Fibroblast of the conjunctiva (primary cell): ENCODE data around the gene RASA3.

Experiments
- DNase-seq: peaks from one replicate; pipeline ENCODE4 v3.0.0-alpha.2; 2010; ENCODE audit warnings: low read depth

RASA3 gene

DNA sequence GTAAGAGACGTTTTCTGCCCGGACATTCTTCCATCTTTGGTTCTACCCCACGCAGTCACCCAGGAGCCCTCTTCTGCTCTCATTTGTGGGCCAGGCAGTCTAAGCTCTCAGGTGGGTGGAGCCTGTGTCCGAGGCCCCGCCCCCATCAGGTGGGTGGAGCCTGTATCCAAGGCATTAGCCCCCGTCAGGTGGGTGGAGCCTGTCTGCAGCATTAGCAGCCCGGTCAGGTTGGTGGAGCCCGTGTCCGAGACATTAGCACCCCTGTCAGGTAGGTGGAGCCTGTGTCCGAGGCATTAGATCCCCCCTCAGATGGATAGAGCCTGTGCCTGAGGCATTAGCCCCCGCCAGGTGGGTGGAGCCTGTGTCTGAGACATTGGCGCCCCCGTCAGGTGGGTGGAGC is 113.1 kb downstream of the RASA3 start:
- DNase-seq: no peak

DNA sequence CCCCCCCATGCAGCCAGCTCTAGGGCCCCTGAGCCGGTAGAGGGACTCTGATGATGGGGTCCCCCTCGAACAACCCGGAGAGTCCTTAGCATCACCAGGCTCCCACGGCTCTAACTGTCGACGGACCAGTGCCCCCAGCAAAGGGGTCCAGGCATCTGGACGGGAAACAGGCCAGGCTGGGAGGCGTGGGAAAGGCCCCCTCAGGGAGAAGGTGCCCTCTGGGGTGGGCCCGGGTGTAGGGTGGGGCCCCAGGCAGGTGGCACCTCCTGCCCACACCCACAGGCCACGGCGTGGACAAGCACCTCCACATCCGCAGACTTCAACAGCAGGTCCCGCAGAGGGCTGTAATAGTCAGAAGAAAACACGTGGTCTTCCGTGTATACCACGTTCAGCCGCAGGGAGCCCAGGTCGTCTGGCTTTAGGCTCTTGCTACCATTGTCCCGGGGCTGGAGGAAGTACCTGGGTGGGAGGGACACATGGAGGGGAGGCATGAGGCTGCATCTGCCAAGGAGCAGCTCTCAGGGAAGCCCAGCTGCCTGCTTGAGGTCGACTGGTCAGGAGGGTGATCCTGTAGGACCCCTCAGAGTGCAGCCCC is 113.9 kb downstream of the RASA3 start:
- no peak for DNase-seq

DNA sequence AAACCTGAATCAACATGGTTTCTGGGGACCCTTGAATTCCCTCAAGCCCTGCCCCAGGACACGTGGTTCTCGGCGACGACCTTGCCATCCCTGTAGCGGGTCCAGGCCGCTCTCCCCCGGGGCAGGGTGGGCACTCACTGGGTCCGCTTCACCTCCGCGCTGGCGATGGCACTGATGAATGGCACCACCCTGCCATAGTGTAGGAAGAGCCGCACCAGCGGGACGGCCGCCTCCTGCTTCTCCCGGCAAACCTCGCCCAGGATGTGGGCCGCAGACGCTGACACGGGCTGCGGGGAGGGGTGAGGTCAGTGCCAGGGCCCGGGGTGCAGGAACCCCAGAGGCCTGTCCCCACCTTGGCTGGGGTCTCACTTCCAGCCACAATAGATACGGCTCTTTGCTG is 114.5 kb downstream of the RASA3 start:
- no peak for DNase-seq

DNA sequence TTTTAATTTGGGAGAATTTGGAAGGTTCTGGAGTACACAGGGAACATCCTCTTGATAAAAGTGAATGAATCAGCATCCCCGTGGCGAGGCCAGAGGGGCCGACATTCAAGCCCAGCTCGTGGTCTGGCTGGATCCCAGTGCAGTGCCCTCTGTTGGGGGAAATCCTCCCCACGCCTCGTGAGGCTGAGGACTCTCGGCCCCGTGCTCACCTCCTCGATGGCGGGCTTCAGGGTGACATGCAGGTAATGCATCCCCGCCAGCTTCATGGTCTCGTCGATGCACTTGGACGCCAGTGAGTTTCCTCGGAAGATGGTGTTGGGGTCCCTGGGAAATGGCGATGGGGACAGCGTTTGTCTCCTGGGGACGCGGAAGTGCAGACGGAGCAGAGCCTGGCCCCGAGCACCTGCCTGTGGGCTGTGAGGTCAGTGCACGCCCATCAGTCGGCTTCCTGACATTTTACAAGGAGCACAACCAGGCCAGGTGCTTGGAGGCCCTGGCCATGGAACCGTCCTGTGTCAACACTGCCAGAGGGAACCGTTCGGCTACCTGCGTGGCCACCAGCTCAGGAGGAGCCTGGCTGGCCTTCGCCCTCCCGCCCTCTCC is 115.3 kb downstream of the RASA3 start:
- DNase-seq: no peak

DNA sequence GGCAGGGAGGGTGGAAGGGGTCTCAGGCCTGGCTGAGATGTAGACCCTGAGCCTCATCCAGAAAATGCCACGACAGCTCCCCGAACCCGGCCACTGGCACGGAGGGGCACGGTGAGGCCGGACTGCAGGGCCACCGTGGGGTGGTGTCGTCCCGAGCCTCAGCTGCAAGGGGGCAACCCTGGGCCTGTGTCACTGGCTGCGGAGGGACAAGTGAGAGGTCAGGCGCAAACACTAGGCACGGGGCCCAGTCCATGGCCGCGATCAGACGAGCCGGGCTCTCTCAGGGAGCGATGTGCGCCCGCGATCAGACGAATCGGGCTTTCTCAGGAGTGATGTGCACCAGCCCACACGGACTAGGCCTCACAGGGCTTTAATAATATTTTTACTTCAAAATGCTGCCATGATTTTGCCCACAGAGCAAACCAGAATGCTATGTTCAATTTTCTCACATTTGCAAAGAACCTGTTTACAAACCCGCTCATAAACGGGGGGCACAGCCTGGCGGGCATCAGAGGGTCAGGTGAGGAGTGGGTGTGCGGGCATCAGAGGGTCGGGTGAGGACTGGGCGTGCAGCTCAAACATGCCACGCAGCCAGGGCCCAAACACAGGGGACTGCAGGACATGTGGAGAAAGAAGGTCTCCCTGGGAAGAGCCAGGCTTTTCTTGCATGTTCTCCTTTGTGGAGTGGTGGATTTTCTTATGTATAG is 115.9 kb downstream of the RASA3 start:
- DNase-seq: no peak

DNA sequence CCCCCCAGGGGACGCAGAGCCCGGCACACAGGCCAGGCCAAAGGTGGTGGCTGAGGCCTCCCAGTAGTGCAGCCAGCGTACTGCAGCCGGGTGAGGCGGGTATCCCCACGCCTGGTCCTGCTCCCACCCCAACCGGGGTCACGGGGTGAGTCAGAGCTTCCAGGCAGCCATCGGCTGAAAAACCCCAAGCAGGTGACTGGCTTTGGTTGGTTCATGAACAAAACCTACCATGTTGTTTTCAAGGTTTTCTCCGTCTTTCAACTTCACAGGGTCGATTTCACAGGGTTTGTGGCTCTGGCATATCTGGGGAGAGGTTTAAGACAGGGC is 116.5 kb downstream of the RASA3 start:
- DNase-seq: no peak

DNA sequence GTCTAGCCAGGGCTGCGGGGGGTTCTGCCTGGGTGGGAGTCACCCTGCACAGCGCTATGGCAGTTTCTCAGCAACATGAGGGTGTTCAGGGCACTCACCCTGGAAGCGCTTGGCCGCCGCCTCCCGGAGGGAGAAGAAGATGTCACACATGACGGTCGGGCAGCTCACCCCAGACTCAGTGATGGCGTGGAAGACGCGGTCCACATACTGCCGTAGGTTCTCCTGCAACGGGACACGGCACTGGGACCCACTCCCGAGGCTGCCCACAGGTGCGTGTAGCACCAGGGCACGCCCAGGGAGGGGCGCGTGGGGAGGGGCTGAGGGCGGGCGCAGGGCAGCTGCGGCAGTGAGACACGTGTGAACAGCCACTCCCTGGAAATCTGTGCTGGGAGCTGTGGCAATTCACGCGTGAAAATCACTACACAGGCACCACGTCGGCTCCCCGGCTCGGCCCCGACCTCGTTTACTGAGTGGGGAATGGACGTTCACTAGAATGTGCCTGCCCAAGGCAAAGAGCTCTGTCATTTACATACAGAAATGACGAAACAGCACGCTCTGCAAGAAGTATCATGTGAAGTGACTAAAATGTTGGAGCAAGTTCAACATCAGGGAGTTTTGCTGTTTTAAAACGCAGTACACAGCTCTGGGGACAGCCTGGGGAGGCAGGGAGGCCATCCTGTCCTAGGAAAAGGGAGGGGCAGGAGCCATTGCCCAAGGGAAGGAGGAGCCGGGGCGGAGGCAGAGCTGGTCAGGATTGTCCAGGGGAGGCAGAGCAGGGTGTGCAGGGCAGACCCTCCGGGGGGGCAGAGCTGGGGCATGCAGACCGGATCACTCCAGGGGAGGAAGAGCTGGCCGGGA is 117.1 kb downstream of the RASA3 start:
- no peak for DNase-seq

DNA sequence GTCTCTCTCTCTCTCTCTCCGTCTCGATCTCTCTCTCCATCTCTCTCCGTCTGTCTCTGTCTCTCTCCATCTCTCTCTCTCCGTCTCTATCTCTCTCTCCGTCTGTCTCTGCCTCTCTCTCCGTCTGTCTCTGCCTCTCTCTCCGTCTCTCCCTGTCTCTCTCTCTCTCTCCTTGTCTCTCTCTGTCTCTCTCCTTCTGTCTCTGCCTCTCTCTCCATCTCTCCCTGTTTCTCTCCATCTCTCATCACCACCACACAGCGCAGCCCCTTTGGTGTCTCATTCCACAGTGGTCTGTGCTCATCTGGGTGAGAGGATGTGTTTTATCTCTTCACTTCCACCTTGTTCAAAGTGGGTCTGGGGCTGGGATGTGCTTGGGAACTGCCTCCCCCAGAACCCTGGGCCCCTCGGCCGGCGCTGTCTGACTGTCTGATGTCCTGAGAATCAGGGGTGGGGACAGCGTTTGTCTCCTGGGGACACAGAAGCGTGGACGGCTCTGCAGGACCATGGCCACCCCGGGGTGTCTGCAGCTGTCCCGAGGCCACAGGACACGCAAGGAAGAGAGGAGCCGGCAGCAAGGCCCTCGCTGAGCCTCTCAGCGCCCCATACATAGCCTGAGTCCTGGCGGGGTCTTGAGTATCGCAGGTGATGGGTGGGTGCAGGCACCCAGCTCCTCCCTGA is 118.3 kb downstream of the RASA3 start:
- no peak for DNase-seq

DNA sequence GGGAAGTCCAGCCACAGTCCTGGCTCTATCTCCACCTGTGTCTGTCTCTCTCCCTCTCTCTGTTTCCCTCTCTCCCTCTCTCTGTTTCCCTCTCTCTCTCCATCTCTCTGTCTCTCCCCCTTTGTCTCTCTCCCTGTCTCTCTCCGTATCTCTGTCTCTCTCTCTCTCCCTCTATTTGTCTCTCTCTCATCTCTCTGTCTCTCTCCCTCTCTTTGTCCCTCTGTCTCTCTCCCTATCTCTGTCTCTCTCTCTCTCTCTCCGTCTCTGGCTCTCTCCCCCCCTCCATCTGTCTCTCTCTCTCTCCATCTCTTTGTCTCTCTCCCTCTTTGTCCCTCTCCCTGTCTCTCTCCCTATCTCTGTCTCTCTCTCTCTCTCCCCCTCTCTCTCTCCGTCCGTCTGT is 119.1 kb downstream of the RASA3 start:
- no peak for DNase-seq

DNA sequence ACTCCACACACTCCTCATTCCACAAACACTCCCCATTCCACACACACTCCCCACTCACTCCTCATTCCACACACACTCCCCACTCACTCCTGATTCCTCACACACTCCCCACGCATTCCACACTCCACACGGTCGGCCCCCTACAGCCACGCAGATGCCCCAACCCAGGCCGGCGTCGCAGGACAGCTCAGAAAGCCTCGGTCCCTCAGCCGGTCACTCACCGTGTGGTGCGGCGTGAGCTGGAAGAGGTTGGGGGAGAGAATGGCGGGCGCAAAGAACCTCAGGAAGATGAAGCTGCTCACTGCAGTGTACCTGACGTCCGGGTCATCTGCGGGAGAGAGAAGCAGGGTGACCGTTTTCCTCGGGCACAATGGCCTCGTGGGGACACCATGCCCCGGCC is 119.5 kb downstream of the RASA3 start:
- no peak for DNase-seq

DNA sequence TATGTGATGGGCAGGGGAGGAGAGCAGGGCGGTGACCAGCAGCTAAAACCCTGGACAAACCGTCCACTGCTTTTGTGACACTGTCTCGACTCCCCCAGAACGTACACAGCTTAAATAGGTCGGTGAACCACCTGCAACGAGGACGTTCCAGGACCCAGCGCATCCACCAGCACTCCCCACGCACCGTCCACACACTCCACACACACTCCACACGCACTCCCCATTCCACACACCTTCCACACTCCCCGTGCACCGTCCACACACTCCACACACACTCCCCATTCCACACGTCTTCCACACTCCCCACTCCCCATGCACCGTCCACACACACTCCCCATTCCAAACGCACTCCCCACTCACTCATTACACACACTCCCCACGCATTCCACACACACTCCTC is 120.3 kb downstream of the RASA3 start:
- no peak for DNase-seq

DNA sequence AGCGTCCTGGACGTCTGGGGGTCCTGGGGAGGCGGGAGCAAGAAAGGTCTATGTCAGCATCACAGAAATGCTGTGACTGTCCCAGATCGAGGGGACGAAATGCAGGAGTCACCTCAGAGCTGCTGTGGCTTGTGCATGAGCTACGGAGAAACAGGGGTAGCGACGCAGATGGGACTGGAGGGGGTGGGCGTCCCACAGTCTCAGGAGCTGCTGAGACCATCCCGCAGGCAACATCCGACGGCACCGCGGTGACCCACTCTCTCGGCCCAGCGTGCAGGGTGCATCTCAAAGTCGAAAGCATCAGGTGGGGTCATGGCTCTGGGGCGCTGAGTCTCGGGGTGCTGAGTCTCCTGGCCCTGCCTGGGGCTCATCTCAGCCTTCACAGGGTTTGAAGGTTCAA is 121.2 kb downstream of the RASA3 start:
- DNase-seq: no peak

DNA sequence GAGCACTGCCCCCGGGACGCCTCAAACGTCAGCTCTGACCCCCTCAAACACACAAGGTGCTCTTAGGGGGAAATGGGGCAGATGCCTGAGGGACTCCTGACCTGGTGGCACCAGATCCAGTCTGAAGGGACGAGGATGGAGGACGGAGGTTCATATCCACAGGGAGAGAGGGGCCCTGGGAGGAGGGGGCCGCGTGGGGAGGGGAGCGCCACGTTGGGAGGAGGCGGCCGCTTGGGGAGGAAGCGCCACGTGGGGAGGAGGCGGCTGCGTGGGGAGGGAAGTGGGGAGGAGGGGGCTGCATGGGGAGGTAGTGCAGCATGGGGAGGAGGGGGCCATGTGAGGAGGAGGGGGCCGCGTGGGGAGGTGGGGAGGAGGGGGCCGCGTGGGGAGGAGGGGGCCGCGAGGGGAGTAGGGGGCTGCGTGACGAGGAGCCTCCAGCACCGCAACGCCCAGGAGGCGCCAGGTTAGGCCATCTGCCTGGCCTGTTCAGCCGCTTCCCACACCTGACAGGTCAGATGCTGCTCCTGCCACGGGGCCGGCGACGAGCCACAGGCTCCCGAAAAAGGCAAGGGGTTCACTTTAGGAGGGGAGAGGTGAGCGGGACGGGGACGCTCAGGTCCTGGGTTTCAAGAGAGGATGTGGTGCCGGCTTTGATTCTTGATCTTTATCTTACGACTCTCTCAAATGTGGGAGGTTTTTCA is 121.9 kb downstream of the RASA3 start:
- no peak for DNase-seq

DNA sequence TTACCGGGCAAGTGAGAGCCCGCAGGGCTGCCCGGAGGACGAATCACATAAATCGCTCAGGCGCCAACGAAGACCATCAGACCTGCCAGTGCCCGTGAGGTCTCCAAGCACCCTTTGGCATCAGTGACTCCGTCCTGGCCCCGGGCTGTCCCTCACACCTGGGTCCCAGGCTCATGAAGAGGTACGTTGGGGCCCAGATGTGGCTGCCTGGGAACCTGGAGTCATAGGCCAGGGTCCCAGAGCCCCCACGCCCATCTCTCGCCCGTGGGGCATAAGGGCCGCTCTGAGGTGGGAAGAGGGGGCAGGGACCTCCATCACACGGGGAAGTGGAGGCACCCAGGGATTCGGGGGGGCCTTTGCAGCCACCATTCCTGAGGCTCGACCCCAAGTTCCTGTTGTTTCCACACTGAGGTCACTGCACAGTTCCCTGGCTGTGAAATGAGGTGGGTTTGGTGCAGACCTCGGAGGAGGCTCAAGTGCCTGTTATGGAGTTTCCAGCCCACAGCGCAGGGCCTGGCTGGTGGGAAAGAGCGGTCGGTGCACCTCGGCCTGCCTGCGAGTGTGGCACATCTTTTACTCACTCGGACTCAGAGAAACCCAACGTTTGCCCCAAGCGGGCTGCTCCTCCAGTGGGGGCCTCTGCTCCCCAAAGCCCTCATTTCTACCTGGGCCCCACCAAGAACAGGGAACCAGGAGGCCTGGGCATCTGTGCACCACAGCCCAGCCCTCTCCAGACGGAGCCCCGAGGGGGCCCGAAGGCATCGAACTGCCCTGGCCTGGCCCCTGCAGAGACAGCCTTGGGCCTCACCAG is 122.6 kb downstream of the RASA3 start:
- DNase-seq: no peak

DNA sequence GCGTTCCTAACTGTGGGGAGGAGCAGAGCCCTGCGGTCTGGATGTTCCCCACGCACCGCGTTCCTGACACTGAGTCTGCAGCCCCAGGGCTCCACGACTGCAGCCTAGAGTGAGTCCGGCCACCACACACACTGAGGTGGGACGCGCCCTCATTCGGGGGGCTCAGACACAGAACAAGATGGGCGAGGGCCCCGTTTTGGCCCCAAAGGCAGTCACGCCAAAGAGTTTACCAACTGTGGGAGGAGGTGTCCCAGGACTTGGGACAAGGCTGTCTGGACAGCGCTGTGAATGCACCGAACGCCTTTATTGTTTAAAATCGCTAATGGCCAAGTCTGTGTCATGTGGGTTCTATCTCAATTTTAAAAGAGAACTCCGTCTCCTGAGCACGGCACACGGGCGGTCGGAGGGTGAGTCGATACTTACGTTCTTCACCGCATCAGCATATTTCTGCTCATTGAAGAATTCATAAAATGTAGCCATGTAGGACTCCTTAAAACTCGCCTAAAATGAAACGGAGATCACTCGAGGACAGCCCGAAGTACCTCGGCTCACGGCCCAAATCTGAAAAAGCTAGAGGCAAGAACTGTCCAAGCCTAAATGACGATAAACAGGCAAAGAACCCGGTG is 123.3 kb downstream of the RASA3 start:
- DNase-seq: no peak

DNA sequence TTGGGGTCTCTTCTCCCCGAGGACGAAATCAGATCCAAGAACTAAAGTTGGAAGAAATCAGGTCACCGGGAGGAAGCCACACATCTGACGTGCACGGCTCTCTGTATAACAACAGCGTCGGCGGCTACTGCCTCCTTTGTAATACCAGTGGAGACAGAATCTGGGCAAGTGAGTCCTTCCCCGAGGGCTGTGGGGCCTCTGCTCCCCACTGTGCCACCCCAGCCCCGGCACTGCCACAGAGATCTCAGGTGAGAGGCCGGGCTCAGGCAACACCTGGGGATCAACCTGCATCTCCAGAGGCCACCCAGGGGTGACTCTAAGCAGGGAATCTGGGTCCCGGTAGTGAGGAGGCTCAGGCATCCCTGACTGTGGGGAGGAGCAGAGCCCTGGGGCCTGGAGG is 124.9 kb downstream of the RASA3 start:
- DNase-seq: no peak

DNA sequence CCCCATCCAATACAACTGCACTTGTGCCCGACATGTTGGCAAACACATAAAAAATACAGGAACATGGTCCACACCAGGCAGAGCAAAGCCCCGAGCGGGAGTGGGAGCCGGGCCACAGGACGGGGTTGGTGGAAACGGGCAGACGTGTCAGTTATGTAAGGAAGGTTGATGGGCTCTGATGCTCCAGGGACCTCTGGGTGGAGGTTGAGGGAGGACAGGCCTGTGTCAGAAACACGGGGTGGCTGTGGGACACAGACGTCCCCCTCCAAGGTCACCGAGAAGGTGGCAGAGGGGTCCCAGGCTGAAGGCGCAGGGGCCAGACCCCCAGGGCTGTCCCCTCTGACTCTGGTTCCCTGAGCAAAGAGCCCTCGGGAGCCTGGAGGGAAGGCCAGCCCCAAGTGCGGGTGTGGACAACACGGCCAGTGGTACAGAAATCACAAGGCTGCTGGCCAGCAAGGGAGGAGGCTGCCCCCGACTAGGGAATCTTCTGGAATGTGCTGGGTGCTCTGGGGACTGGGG is 127.2 kb downstream of the RASA3 start:
- no peak for DNase-seq

DNA sequence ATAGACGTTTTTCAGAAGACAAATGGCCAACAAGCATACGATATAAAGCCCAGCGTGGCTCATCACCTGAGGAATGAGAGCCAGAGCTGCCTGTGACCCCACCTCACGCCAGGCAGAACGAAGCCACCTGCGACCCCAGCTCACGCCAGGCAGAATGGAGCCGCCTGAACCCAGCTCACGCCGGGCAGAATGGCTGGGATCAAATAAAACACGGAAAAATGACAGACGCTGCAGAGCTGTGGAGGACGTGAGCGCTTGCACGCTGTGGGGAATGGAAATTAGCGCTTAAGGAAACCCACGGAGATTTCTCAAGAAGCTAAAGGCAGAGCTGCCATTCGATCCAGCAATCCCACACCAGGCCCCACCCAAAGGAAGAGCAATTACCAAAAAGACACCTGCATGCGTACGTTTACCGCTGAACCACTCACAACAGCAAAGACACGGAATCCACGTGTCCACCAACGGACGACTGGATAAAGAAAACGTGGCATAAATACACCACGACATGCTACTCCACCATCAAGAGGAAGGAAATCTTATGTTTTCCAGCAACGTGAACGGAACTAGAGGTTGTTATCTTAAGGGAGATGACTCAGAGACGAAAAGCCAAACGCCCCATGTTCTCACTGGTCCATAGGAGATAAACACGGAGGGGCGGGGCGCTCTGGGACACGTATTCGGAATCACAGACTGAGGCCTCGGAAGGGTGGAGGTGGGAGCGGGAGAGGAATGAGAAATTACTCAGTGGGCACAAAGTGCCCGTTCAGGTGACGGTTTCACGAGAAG is 127.8 kb downstream of the RASA3 start:
- no peak for DNase-seq

DNA sequence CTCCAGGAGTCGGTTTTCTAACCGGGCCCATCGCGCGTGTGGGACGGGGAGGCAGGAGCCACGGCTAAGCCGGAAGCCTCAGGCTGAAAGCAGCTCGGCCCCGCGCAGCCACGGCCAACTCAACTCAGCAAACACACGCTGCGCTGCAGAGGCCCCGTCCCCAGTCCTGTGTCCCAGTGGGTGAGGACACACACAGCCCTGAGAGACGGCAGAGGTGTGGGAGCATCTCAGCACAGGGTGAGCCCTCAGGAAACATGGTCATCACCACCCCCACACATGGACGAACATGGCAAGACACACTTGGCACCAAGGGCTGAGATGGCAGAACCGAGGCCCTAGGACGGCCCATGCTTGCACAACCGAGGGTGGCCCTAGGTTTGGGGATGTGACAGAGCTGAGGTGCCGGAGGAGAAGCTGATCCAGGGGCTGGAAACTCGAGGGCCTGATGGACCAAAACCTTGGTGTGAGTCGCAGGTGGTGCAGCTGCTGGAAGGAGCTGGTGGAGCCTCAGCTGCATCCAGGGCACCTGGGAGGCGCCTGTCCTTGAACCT is 129.6 kb downstream of the RASA3 start:
- DNase-seq: no peak
